GM23248 (cell line): ENCODE measurements around the gene GLIPR2.

Experiments
- EZH2 ChIP-seq: fragments of 200-600 bp; sonication (generic); IDR thresholded peaks from 2 replicates; pipeline ENCODE4 v1.6.1; 2018; ENCODE audit warnings: antibody characterized with exemption, mild to moderate bottlenecking; ENCODE audit not compliant: insufficient read depth, poor library complexity, severe bottlenecking
- EZH2phosphoT487 ChIP-seq: fragments of 200-600 bp; sonication (generic); IDR thresholded peaks from 2 replicates; pipeline ENCODE4 v1.6.1; 2018; ENCODE audit warnings: antibody characterized with exemption, moderate library complexity, mild to moderate bottlenecking, low read depth; ENCODE audit not compliant: insufficient read depth

- no peak for TF ChIP-seq EZH2
- no peak for TF ChIP-seq EZH2phosphoT487
These were observed 55.2 kb downstream of the GLIPR2 start for GRCh38 chr9:36191686-36192085.
